Chondrocyte (in vitro differentiated cells): ENCODE measurements around the gene CCR6. TPM values are rescaled to one million over a fixed set of nuclear protein-coding genes. Genes with fewer than 3 reads are reported as not detected.
A peak's percentile ranks its signal among the peaks of the same experiment; 100 is the strongest.

Experiments
- DNase-seq: peaks from one replicate; pipeline ENCODE4 v3.0.0; 2021; ENCODE audit warnings: mixed read lengths, low spot score
- H3K27ac Mint-ChIP-seq: one replicate; pipeline ENCODE4 v1.8.0; 2021; ENCODE audit warnings: mild to moderate bottlenecking, moderate library complexity, mixed read lengths; ENCODE audit not compliant: unreplicated experiment
- H3K27me3 Mint-ChIP-seq: 2 replicates; pipeline ENCODE4 v1.8.0; 2021; ENCODE audit warnings: low read depth, mixed read lengths
- H3K36me3 Mint-ChIP-seq: 2 replicates; pipeline ENCODE4 v1.8.0; 2021; ENCODE audit warnings: low read depth, mixed read lengths
- H3K4me1 Mint-ChIP-seq: 2 replicates; pipeline ENCODE4 v1.8.0; 2021; ENCODE audit warnings: low read depth, mild to moderate bottlenecking, mixed read lengths
- H3K4me3 Mint-ChIP-seq: one replicate; pipeline ENCODE4 v1.8.0; 2021; ENCODE audit warnings: mild to moderate bottlenecking, moderate library complexity, mixed read lengths; ENCODE audit not compliant: unreplicated experiment
- H3K9me3 Mint-ChIP-seq: 2 replicates; pipeline ENCODE4 v1.8.0; 2021; ENCODE audit warnings: low read depth, mixed read lengths
- total RNA-seq: library from RNA; stranded (reverse); gene quantifications from 3 replicates; pipeline ENCODE4 v1.2.1, GENCODE V29; 2021
- TF ChIP-seq, protein P1 (sequence below): fragments of 200-600 bp; sonication (generic); IDR thresholded peaks from 2 replicates; pipeline ENCODE4 v1.5.0; 2021; ENCODE audit warnings: antibody characterized with exemption, mild to moderate bottlenecking, moderate library complexity

The CCR6 gene
- total RNA-seq, 1 donor from 2014 or later, result not detected

DNA sequence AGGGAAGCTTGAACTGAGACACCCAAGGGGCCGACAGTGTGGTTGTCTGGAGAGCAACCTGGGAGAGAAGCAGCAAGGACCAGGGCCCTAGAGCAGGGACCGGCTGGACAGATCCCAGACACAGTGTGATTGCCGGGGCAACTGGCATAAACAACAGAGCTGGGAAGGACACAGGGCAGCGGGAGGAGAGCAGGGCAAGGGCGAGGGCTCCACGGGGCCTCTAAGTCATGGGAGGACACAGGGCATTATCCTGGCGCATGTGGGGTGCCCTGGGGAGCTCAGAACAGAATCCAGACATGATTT is 31.1 kb upstream of the CCR6 start:
- no peak for DNase-seq
- Mint-ChIP-seq H3K27me3 (peaks cover 3% of the 10 kb centered on the region), H3K9me3 (peaks cover 10% of the 10 kb centered on the region), H3K4me3 (no peak overlapping the region), H3K27ac (no peak overlapping the region), H3K36me3 (peaks cover 1% of the 10 kb centered on the region), H3K4me1 (peaks cover 6% of the 10 kb centered on the region)
- TF ChIP-seq, protein P1, sequence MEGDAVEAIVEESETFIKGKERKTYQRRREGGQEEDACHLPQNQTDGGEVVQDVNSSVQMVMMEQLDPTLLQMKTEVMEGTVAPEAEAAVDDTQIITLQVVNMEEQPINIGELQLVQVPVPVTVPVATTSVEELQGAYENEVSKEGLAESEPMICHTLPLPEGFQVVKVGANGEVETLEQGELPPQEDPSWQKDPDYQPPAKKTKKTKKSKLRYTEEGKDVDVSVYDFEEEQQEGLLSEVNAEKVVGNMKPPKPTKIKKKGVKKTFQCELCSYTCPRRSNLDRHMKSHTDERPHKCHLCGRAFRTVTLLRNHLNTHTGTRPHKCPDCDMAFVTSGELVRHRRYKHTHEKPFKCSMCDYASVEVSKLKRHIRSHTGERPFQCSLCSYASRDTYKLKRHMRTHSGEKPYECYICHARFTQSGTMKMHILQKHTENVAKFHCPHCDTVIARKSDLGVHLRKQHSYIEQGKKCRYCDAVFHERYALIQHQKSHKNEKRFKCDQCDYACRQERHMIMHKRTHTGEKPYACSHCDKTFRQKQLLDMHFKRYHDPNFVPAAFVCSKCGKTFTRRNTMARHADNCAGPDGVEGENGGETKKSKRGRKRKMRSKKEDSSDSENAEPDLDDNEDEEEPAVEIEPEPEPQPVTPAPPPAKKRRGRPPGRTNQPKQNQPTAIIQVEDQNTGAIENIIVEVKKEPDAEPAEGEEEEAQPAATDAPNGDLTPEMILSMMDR, result no peak

DNA sequence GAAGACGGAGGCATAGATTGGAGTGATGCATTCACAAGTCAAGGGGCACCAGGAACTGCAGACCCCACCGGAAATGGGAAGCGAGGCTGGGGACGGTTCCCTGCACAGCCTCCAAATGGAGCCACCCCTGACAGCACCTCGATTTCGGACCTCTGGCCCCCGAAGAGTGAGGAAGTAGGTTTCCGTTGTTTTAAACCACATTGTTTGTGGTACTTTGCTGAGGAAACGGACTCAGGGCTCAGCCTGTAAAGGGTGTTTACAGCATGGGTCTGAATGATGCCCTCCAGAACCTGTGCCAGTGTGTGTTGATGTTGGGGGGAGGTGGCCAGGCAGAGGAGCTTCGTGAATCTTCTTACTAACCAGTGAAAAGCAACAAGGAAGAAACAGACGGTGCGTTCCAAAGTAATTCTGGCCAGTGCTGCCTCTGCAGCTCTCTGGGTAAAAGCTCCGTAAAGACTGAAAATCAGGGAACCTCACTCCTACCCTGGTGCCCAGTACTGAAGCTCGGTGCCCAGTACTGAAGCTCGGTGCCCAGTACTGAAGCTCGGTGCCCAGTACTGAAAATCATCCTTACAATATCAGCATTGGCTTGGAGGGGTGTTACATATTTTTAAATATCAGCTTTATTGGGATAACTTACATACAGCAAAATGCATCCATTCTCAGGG is 30.1 kb upstream of the CCR6 start:
- no peak overlapping the region for H3K4me3 Mint-ChIP-seq
- peaks cover 3% of the 10 kb centered on the region for H3K9me3 Mint-ChIP-seq
- H3K36me3 Mint-ChIP-seq, result no peaks in the 10 kb centered on the region
- no peak overlapping the region for H3K27ac Mint-ChIP-seq
- H3K27me3 Mint-ChIP-seq, result peaks cover 3% of the 10 kb centered on the region
- H3K4me1 Mint-ChIP-seq, result peaks cover 6% of the 10 kb centered on the region
- DNase-seq, result no peak
- TF ChIP-seq, protein P1, result no peak

DNA sequence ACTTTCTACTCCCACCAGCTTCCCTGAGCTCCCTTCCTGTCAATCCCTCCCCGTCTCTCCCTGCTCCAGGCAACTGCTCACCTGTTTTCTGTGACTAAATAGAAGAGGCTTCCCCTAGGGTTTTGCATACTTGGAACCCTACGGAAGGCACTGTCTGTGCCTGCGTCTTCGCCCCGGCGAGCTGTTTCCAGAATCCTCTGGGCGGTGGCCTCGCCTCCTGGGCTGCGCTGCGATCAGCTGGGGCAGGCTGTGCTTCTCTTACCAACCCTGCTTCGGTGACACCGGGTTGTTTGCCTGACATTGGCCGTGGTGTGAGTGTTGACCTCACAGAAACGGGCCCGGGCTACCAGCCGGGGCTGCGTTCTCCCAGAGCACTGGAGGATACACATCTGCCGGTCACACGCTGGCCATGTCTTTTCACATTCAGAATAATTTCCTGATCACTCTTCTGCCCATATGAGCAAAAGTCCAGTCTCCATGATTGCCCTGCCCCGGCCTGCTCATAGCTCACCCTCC is 29.4 kb upstream of the CCR6 start:
- TF ChIP-seq, protein P1, result no peak
- H3K27ac Mint-ChIP-seq, result no peak overlapping the region
- H3K27me3 Mint-ChIP-seq, result peaks cover 3% of the 10 kb centered on the region
- DNase-seq, result no peak
- no peaks in the 10 kb centered on the region for H3K36me3 Mint-ChIP-seq
- no peak overlapping the region for H3K4me3 Mint-ChIP-seq
- no peaks in the 10 kb centered on the region for H3K9me3 Mint-ChIP-seq
- H3K4me1 Mint-ChIP-seq, result peaks cover 6% of the 10 kb centered on the region

DNA sequence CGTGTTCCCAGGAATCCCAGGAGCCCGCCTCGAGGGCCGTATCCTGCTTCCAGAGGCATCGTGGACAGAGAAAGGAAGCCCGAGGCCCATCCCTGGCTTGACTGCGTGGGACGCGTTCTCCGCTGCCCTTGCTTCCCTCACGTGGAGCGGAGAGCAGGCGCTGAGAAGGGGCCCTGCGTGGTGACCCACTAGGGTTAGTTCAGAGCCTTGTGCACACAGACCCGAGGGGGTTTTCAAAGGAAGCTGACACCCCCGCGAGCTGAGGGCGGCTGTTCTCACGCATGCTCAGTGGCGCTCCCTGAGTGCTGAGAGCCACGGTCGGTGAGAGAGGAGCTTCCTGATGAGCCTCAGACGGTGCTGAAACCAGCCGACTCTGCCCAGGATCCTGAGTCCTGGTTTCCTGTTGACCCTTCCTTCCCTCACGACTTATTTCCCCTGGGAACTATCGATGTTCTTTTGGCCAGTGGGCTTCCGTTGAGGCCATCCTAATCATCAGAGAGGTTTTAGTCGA is 28.9 kb upstream of the CCR6 start:
- no peak for DNase-seq
- peak overlapping the region; percentile 24 for H3K4me3 Mint-ChIP-seq
- peaks cover 3% of the 10 kb centered on the region for H3K27me3 Mint-ChIP-seq
- no peak overlapping the region for H3K27ac Mint-ChIP-seq
- H3K4me1 Mint-ChIP-seq, result peaks cover 6% of the 10 kb centered on the region
- no peaks in the 10 kb centered on the region for H3K9me3 Mint-ChIP-seq
- H3K36me3 Mint-ChIP-seq, result no peaks in the 10 kb centered on the region
- TF ChIP-seq, protein P1, result no peak

DNA sequence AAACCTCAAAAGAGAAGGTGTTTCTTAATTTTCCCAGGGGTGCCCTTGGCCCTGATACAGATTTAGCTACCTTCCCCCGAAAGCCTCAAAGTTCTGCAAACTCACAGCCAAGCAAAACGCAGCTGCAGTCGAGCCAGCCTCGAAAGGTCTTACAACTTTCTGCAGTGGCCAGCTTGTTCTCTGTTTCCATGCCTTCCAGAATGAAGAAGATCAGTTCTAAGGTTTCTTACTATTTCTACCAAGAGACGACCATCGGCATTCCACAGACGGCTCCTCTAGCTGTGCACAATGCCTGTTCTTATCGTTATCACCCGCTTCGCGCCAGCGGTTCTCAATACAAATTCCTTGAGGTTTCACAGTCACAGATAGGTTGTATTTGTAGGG is 28.5 kb upstream of the CCR6 start:
- Mint-ChIP-seq H3K27ac (no peak overlapping the region), H3K9me3 (no peaks in the 10 kb centered on the region), H3K4me3 (peak overlapping the region; percentile 24), H3K27me3 (peaks cover 3% of the 10 kb centered on the region), H3K4me1 (peaks cover 6% of the 10 kb centered on the region), H3K36me3 (no peaks in the 10 kb centered on the region)
- no peak for DNase-seq
- TF ChIP-seq, protein P1, result no peak
